HG03565 (cell line): ENCODE measurements around the gene MESP2.
"Not testable (repeated sequence)": the region's sequence is repeated elsewhere in the genome, so short reads cannot be mapped to it uniquely, and the experiment has no call there.

Experiments
- ATAC-seq: cut with Tn5 transposase; IDR thresholded peaks from one replicate; pipeline ENCODE4 v1.9.1; 2021; ENCODE audit warnings: mild to moderate bottlenecking, moderate library complexity; ENCODE audit not compliant: unreplicated experiment

MESP2 gene

GRCh38 chr15:89780601-89781000 lies 4.5 kb downstream of the MESP2 start:
- no peak for ATAC-seq

DNA sequence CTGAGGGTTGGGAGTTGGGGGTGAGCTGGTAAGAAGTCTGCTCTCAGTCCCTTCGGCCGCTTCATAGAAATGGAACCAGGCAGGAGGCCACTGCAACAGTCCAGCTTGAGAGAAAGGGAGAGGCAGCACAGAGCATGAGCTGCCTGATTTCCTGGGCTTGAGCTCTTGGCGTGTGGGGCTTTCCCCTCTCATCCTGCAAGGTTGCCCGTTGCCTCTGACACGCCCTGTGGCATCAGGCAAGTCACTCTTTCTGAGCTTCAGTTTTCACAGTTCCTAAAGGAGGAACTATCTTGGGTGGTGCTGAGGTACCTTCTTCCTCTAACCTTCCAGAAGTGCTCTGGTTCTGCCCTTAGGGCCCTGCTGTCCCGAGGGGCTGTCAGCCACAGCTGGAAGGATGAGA lies 4.9 kb downstream of the MESP2 start:
- ATAC-seq = no peak

DNA sequence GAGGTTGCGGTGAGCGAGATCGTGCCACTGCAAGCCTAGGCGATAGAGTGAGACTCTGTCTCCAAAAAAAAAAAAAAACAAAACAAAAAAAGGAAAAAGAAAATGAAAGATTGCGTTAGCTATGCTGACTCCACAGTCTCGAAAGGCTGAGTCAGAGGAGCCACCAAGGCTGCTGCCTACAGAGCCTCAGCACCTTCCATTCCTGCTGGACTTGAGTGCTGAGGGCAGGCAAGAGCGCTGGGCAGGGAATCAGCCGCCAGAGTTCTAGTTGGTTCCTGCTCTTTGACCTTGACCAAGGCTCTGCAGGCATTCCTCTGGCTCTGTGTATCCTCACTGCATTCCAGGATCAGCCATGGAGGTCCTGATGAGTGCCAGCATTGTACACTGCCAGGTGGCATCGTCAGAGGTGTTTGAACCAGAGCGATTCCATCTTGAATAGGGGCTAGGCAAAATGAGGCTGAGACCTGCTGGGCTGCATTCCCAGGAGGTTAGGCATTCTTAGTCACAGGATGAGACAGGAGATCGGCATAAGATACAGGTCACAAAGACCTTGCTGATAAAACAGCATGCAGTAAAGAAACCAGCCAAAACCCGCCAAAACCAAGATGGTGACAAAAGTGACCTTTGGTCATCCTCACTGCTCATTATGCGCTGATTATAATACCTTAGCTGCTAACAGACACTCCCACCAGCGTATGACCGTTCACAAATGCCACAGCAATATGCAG lies 5.9 kb downstream of the MESP2 start:
- no peak for ATAC-seq

- ATAC-seq = not testable (repeated sequence)
These were observed 6.5 kb downstream of the MESP2 start for GRCh38 chr15:89782619-89782950.

DNA sequence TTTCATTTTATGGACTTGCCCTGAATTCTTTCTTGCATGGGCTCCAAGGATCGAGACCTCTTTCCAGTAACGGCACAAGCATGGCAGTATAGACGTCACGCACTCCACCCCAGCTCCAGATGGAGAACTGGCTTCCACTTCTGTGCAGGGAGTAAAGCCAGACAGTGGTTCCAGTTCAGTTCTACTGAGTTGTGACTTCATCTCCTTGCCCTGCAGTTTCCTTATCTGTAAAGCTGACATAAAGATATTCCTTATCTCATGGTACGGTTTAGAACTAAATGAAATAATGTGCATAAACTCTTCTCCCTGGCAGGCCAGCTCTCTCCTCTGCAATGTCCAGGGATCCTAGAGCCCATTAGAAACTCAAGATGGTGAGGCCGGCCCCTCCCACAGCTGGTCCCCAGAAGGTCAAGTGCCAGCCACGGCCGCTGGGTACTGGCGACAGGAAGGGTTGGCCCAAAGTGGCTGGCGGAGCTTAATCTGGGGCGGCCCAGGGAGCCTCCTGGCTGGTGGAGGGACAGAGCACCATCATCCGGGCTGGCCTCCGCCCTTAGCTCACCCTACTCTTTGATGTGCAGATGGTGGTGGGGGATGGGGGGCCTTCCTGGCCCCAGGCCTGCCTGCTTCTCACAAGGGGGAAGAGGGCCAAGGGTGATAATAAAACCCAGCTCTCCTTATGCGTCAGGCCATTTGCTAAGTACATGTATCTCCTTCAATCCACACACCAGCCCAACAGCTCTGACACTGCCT lies 7.2 kb downstream of the MESP2 start:
- no peak for ATAC-seq

DNA sequence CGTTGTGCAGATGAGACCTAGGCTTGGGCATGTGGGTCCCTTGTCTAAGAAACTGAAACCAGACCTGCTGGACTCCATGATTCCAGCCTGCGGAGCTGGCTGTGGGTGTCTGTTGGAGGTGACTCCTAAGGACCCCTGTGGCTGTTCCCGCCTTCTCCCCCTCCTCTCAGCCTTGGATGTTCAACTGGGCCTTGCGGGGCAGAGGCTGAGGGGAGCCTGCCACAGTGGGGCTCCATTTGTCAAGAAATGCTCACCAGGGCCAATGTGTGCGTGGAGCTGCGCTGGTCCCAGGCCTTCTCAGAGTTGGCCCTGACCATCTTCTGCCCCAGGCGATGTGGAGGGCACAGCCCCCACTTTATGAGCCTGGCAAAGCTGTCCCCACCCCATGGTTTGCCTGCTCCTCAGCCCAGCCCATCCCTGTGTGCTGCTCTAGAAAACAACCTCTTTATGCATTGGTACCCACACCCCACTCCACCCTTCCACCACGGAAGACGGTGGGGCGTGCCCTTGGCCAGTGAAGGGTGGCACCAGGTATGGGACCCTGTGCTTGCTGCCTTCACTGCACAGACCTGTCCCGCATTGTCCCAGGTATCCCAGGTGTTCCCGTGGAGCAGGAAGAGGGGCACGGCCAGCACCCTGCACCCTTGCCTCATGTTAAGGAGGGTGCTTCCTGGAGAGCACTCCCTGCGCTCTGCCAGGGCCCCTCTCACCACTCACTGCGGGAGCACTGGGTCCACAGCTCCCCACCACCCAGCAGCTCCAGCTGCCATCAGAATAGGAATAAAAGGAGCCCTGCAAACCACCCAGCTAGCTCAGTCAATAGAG lies 7.9 kb downstream of the MESP2 start:
- no peak for ATAC-seq

DNA sequence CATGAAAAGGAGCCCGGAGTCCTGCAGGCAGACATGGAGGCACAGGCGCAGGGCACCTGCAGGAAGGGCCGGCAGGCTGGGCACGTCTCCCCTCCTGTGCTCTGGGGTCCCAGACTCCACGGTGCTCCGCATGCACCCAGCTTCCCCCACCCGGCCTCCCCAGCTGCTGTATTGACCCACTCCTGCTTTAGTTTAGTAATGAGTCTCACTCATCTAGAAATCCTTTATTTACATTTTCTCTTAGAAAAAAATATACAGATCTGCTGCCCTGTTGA lies 8.5 kb downstream of the MESP2 start:
- ATAC-seq = no peak

GRCh38 chr15:89785064-89785773 lies 9.1 kb downstream of the MESP2 start:
- ATAC-seq = no peak

DNA sequence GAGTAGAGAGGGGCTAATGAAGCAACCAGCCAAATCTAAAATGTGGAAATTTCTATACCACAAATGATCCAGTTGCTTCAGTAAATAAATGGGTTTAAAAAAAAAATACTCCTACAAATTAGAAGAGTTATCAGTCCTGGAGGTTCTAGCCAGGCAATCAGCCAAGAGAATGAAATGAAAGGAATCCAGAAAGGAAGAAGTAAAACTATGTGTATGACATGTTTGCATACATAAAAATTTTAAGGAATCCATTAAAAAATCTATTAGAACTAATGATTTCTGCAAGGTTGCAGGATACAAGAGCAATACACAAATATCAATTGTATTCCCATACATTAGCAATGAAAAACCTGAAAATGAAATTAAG lies 9.6 kb downstream of the MESP2 start:
- ATAC-seq = no peak

GRCh38 chr15:89787944-89788343 lies 11.8 kb downstream of the MESP2 start:
- no peak for ATAC-seq

DNA sequence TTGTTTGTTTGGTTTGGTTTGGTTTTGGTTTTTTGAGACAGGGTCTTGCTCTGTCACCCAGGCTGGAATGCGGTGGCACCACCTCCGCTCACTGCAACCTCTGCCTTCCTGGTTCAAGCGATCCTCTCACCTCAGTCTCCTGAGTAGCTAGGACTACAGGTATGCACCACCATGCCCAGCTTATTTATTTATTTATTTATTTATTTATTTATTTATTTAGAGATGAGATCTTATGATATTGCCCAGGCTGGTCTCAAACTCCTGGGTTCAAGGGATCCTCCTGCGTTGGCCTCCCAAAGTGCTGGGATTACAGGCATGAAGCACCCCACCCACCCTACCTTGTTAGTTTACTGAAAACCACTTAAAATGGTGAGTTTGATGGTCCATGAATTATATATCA lies 12.5 kb downstream of the MESP2 start:
- not testable (repeated sequence) for ATAC-seq

- no peak for ATAC-seq
These were observed 14.1 kb downstream of the MESP2 start for GRCh38 chr15:89790206-89790605.

GRCh38 chr15:89790661-89791060 lies 14.5 kb downstream of the MESP2 start:
- no peak for ATAC-seq

GRCh38 chr15:89792106-89792805 lies 16.1 kb downstream of the MESP2 start:
- ATAC-seq = no peak

- ATAC-seq = no peak
These were observed 18.6 kb downstream of the MESP2 start for GRCh38 chr15:89794627-89795241.

GRCh38 chr15:89795996-89796395 lies 19.9 kb downstream of the MESP2 start:
- ATAC-seq = no peak

DNA sequence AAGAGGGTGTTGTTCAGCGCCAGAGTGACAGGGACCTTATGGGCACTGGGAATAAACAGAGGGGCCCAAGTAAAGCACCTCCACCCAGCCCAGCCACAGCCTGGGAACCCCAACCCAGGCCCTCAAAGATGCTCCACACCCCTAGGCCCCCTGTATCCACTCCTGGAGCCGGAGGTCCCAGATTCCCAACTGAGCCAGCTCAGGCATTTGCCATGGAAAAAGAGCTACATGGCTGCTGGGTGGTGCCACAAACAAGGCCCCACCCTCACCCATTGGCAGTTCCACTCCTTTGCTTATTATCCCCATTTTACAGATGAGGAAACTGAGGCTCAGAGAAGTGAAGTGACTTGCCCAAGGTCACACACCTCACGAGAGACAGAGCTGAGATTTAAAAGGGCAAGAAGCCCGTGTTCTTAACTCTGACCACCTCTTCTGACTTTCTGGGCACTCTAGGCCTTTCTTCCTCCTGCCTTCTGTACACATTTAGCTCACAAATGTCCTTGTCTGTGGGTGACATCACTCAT lies 21.6 kb downstream of the MESP2 start:
- ATAC-seq = no peak

DNA sequence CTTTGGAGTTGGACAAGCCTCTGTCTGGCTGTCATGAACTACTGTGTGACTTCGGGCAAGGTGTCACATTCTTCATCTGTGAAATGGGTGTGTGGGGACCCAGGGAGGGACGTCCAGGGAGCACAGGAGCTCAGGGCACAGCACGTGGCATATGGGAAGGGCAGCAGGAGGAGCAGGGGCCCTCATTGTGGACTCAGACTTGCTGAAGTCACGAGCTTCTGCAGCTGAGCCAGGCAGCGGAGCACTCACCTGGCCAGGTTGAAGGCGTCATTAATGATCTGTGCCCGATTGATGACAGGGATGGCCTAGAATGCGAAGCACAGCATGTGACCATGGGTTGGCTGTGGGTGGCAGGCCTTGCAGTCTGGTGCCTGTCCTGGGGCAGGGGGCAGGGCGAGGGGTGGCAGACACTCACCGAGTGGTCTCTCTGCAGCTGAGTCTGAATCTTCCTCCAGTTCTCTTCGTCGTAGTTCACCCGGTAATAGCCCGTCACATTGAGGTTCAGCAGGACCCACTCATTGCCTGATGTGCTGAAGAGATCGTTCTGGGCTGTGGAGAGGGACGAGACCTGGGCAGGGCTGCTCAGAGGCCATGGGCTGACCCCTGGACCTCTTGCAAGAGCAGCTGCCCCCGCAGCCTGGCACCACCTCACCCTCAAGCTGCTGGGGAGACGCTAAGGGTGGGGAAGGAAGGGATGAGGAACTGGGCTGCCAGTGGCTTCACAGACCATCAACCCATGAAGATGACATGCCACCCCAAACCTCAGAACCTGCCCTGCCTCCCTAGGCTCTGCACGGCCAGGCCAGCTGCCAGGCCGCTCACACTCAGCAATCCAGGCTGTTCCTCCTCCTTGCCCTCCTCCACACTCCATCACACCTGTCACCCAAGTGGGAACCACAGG lies 23.1 kb downstream of the MESP2 start:
- no peak for ATAC-seq

GRCh38 chr15:89799918-89800498 lies 23.9 kb downstream of the MESP2 start:
- ATAC-seq = no peak
